ENCODE measurements around the gene EPSTI1.
A peak's percentile ranks its signal among the peaks of the same experiment; 100 is the strongest.

Gene EPSTI1

GRCh38 chr13:42895776-42896175 is 96.3 kb downstream of the EPSTI1 start:
- H3K4me1 ChIP-seq (ENCODE audit: control insufficient read depth, insufficient read depth, low read length, unreplicated experiment) = peaks cover 43% of the 10 kb centered on the region
- no peak overlapping the region for H3K27ac ChIP-seq (ENCODE audit: low read depth, low read length)
- no peaks in the 10 kb centered on the region for H3K79me2 ChIP-seq (ENCODE audit: control insufficient read depth, insufficient read depth, low read length, unreplicated experiment)

DNA sequence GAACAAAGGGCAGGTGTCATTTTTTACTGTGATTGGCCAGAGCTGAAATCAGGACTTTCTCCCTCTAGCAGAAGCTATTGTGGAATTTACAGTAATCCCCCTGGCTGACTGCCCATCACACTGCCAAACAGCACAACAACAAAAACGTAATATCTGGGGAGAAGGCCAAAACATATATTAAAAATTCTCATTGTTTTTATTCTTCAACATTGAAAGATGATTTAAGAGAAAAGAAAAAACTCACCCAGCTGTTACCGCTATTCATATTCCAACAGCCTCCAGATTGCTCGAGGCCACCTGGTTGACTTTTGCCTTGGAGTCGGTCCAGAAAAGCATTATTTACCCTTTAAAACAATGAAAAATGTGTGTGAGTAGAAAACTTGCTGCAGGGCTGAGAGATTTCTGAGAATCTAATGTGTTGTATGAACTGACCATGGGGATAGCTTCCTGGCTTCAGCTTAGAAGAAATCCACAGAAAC is 97.2 kb downstream of the EPSTI1 start:
- no peak overlapping the region for H3K4me3 ChIP-seq (ENCODE audit: low read depth, low read length)
- peaks cover 43% of the 10 kb centered on the region for H3K4me1 ChIP-seq (ENCODE audit: control insufficient read depth, insufficient read depth, low read length, unreplicated experiment)
- no peak overlapping the region for H2AFZ ChIP-seq (ENCODE audit: low read length, unreplicated experiment)
- H3K27ac ChIP-seq (ENCODE audit: low read depth, low read length) = peak overlapping the region; percentile 97
- H3K27me3 ChIP-seq (ENCODE audit: insufficient read depth, low read length) = no peaks in the 10 kb centered on the region
- H3K79me2 ChIP-seq (ENCODE audit: control insufficient read depth, insufficient read depth, low read length, unreplicated experiment) = no peaks in the 10 kb centered on the region
- peaks cover 39% of the 10 kb centered on the region for H3K36me3 ChIP-seq (ENCODE audit: insufficient read depth, low read length)

More at GRCh38 chr13:42895776-42896175, 96.3 kb downstream of the EPSTI1 start:
- Histone ChIP-seq H3K4me3 (ENCODE audit: low read depth, low read length) (no peak overlapping the region), H2AFZ (ENCODE audit: low read length, unreplicated experiment) (no peak overlapping the region), H3K36me3 (ENCODE audit: insufficient read depth, low read length) (peaks cover 47% of the 10 kb centered on the region), H3K27me3 (ENCODE audit: insufficient read depth, low read length) (no peaks in the 10 kb centered on the region)

DNA sequence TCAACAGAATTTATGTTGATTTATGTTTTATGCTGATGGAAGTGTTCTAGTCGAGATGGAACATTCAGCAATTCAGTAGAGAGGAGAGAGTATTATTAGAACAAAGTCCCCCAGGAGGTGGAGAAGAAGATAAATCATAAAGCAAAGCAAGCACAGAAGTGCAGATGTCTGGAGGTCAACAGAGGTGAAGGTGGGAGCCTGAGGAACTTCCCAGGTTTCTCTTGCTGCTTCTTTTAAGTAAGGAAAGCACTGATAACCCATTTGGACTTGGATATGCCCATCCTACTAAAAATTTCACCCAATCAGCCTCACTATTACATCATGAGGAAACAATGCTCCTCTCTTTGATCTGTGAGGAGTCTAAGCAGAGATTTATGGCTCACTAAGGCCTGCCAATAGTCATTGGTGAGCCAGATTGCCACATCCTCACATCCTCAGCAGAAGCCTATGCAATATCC is 98.8 kb downstream of the EPSTI1 start:
- no peak overlapping the region for H2AFZ ChIP-seq (ENCODE audit: low read length, unreplicated experiment)
- no peaks in the 10 kb centered on the region for H3K79me2 ChIP-seq (ENCODE audit: control insufficient read depth, insufficient read depth, low read length, unreplicated experiment)
- peaks cover 43% of the 10 kb centered on the region for H3K4me1 ChIP-seq (ENCODE audit: control insufficient read depth, insufficient read depth, low read length, unreplicated experiment)
- H3K27ac ChIP-seq (ENCODE audit: low read depth, low read length) = peak overlapping the region; percentile 97
- peak overlapping the region; percentile 28 for H3K4me3 ChIP-seq (ENCODE audit: low read depth, low read length)
- peaks cover 43% of the 10 kb centered on the region for H3K36me3 ChIP-seq (ENCODE audit: insufficient read depth, low read length)
- no peaks in the 10 kb centered on the region for H3K27me3 ChIP-seq (ENCODE audit: insufficient read depth, low read length)

DNA sequence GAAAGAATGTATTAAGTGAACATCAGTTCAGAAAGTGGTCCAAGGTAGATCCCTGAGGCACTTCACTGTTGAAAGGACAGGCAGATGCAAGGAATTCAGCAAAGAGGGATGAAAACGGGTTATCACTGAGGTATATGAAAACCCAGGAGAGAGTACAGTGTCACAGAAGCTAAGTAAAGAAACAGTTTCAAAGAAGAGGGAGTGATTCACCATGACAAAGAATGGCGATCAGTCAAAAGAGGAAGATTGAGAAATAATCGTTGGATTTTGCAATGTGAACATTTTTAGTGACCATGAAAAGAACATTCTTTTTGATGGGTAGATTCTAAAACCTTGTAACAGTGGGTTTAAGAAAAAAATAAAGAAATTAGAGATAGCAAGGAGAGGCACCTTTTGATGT is 99.3 kb downstream of the EPSTI1 start:
- peak overlapping the region; percentile 97 for H3K27ac ChIP-seq (ENCODE audit: low read depth, low read length)

GRCh38 chr13:42891591-42891990 is 100.5 kb downstream of the EPSTI1 start:
- H3K27me3 ChIP-seq (ENCODE audit: insufficient read depth, low read length) = no peaks in the 10 kb centered on the region
- no peaks in the 10 kb centered on the region for H3K79me2 ChIP-seq (ENCODE audit: control insufficient read depth, insufficient read depth, low read length, unreplicated experiment)
- H3K4me3 ChIP-seq (ENCODE audit: low read depth, low read length) = no peak overlapping the region
- H3K36me3 ChIP-seq (ENCODE audit: insufficient read depth, low read length) = peaks cover 46% of the 10 kb centered on the region
- H3K4me1 ChIP-seq (ENCODE audit: control insufficient read depth, insufficient read depth, low read length, unreplicated experiment) = peaks cover 43% of the 10 kb centered on the region
- H3K27ac ChIP-seq (ENCODE audit: low read depth, low read length) = no peak overlapping the region
- no peak overlapping the region for H2AFZ ChIP-seq (ENCODE audit: low read length, unreplicated experiment)

More for the DNA sequence above, 99.3 kb downstream of the EPSTI1 start:
- H3K79me2 ChIP-seq (ENCODE audit: control insufficient read depth, insufficient read depth, low read length, unreplicated experiment) = no peaks in the 10 kb centered on the region
- H2AFZ ChIP-seq (ENCODE audit: low read length, unreplicated experiment) = no peak overlapping the region
- peak overlapping the region; percentile 28; the same call in 1 of the 2 replicates for H3K4me3 ChIP-seq (ENCODE audit: low read depth, low read length)
- H3K4me1 ChIP-seq (ENCODE audit: control insufficient read depth, insufficient read depth, low read length, unreplicated experiment) = peaks cover 43% of the 10 kb centered on the region
- H3K27me3 ChIP-seq (ENCODE audit: insufficient read depth, low read length) = no peaks in the 10 kb centered on the region
- peaks cover 41% of the 10 kb centered on the region for H3K36me3 ChIP-seq (ENCODE audit: insufficient read depth, low read length)

DNA sequence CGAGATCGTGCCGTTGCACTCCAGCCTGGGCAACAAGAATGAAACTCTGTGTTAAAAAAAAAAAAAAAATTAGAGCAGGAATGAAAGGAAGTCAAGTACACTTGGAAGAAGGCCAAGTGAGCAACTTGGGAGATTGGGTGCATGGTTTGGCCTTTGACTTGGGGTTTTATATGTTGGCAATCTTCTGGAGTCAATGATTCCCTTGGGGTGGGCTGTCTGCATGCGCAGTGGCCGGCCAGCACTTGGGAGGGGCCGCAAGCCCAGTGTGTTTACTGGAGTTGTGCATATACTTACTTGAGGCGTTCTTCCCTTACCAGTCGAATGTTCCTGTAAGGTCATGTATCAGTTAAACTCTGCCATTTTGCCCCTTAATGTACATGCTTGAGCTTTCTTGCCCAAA is 106.7 kb downstream of the EPSTI1 start:
- Histone ChIP-seq H3K4me1 (ENCODE audit: control insufficient read depth, insufficient read depth, low read length, unreplicated experiment) (peaks cover 30% of the 10 kb centered on the region), H3K27ac (ENCODE audit: low read depth, low read length) (no peak overlapping the region), H3K4me3 (ENCODE audit: low read depth, low read length) (no peak overlapping the region), H2AFZ (ENCODE audit: low read length, unreplicated experiment) (no peak overlapping the region), H3K79me2 (ENCODE audit: control insufficient read depth, insufficient read depth, low read length, unreplicated experiment) (no peaks in the 10 kb centered on the region), H3K27me3 (ENCODE audit: insufficient read depth, low read length) (no peaks in the 10 kb centered on the region), H3K36me3 (ENCODE audit: insufficient read depth, low read length) (peaks cover 26% of the 10 kb centered on the region)

DNA sequence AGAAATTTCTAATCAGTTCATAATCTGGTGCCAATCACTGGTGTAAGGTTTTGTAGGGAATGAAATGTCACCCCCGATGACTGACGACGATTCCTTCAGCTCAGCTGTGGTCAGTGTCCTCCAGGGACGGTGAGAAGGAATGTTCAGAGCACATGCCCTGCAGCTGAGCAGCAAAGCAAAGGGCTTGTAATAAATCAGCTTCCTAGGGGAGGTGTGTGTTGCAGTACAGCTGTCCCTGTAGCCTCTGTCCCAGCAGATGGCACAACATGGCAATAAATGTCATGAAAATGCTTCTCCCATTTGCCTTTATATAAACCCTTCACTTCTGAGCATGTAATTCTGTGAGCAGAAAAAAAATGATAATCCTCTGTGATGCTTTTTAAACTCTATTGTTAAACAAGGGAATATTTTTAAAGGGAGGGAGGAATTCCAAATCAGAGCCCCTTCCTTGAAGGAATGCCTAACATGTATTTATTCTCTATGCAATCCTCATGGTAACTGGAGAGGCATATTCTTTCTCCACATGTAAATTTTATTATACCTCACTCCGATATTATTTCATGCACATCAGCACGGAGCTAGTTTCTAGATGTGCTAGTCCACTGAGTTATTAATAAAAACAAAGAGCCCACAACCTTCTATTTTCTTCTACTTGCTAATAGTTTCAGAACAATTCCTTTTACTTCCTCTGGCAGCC is 108.1 kb downstream of the EPSTI1 start:
- H3K4me3 ChIP-seq (ENCODE audit: low read depth, low read length) = no peak overlapping the region
- peaks cover 30% of the 10 kb centered on the region for H3K4me1 ChIP-seq (ENCODE audit: control insufficient read depth, insufficient read depth, low read length, unreplicated experiment)
- peak overlapping the region; percentile 58 for H3K27ac ChIP-seq (ENCODE audit: low read depth, low read length)
- peaks cover 23% of the 10 kb centered on the region for H3K36me3 ChIP-seq (ENCODE audit: insufficient read depth, low read length)
- H3K27me3 ChIP-seq (ENCODE audit: insufficient read depth, low read length) = no peaks in the 10 kb centered on the region
- no peaks in the 10 kb centered on the region for H3K79me2 ChIP-seq (ENCODE audit: control insufficient read depth, insufficient read depth, low read length, unreplicated experiment)
- H2AFZ ChIP-seq (ENCODE audit: low read length, unreplicated experiment) = no peak overlapping the region

DNA sequence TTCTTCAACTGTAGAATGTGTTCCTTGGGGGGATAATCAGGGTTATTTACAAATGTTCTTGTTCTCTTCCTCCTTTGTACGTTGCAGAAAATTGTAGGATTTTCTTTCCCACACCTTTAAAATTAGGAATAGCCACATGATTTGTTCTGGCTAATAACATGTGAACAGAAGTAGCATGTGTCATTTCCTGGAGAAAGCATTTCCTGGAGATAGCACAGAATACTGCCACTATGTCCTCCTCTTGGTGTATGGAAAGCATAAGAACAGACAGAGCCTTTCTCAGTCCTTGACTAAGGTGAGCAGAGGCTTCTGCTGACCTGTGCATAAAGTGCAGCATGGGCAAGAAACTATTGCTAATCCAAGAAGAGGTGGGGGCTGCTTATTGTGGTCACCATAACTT is 108.9 kb downstream of the EPSTI1 start:
- Histone ChIP-seq H3K4me3 (ENCODE audit: low read depth, low read length) (no peak overlapping the region), H3K36me3 (ENCODE audit: insufficient read depth, low read length) (peaks cover 15% of the 10 kb centered on the region), H3K27me3 (ENCODE audit: insufficient read depth, low read length) (no peaks in the 10 kb centered on the region), H3K4me1 (ENCODE audit: control insufficient read depth, insufficient read depth, low read length, unreplicated experiment) (peaks cover 30% of the 10 kb centered on the region), H3K27ac (ENCODE audit: low read depth, low read length) (peak overlapping the region; percentile 58; the same call in 1 of the 2 replicates), H3K79me2 (ENCODE audit: control insufficient read depth, insufficient read depth, low read length, unreplicated experiment) (no peaks in the 10 kb centered on the region), H2AFZ (ENCODE audit: low read length, unreplicated experiment) (no peak overlapping the region)

DNA sequence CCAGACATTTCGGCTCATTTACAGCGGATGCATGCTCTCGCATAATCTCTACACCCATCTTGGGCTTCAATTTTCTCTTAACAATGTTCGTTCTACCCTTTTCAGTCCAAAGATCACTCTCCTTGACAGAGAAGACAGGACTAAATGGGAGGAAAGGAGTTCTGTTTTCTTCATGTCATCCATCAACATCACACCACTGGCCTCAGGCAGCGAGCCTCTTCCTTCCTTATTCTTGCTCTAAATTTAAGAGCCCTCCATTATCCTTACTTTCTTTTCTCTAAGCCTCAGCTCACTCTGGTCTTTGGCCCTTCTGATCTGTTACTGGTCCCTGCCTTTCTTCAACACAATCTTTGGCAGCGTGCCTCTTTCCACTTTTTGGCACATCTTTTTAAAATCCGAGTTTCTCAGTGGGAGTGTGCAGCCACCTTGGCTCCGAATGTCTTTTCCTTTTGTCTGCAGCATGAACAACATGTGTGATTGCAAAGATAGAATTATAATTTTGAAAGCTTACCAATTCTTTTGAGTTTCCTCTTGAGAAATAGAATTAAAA is 111.9 kb downstream of the EPSTI1 start:
- peaks cover 47% of the 10 kb centered on the region for H3K4me1 ChIP-seq (ENCODE audit: control insufficient read depth, insufficient read depth, low read length, unreplicated experiment)
- H2AFZ ChIP-seq (ENCODE audit: low read length, unreplicated experiment) = no peak overlapping the region
- H3K4me3 ChIP-seq (ENCODE audit: low read depth, low read length) = no peak overlapping the region
- no peaks in the 10 kb centered on the region for H3K27me3 ChIP-seq (ENCODE audit: insufficient read depth, low read length)
- H3K27ac ChIP-seq (ENCODE audit: low read depth, low read length) = no peak overlapping the region
- no peaks in the 10 kb centered on the region for H3K79me2 ChIP-seq (ENCODE audit: control insufficient read depth, insufficient read depth, low read length, unreplicated experiment)
- H3K36me3 ChIP-seq (ENCODE audit: insufficient read depth, low read length) = no peaks in the 10 kb centered on the region

DNA sequence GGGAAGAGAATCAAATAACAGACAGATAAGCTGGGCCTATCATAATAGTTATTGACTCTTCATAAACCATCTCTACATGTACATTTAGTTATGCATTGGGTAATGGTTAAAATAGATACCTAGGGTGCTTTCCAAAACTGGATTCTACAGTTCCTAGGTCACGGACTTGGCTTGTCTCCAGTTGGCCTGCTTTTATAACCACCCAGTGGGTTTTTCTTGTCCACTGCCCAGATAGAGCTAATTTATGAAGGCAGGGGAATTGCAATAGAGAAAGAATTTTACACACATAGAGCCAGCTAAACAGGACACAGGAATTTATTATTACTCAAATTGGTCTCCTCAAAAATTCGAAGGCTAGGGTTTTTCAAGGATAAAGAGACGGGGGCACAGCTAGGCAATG is 113.3 kb downstream of the EPSTI1 start:
- Histone ChIP-seq H3K4me1 (ENCODE audit: control insufficient read depth, insufficient read depth, low read length, unreplicated experiment) (peaks cover 46% of the 10 kb centered on the region), H3K79me2 (ENCODE audit: control insufficient read depth, insufficient read depth, low read length, unreplicated experiment) (no peaks in the 10 kb centered on the region), H3K27ac (ENCODE audit: low read depth, low read length) (no peak overlapping the region), H3K27me3 (ENCODE audit: insufficient read depth, low read length) (no peaks in the 10 kb centered on the region), H3K36me3 (ENCODE audit: insufficient read depth, low read length) (no peaks in the 10 kb centered on the region), H3K4me3 (ENCODE audit: low read depth, low read length) (no peak overlapping the region), H2AFZ (ENCODE audit: low read length, unreplicated experiment) (no peak overlapping the region)

Measured in ACC112 (cell line).